AG20443 (cell line): ENCODE data around the gene SYT9.
A peak's percentile ranks its signal among the peaks of the same experiment; 100 is the strongest.

ENCODE experiments used
- DNase-seq: peaks from one replicate; pipeline ENCODE4 v3.0.0; 2012; ENCODE audit warnings: low spot score, mixed read lengths

Gene SYT9

GRCh38 chr11:7427733-7428132, 176.0 kb downstream of the SYT9 start:
- no peak for DNase-seq

- DNase-seq, result no peak
These were observed 176.5 kb downstream of the SYT9 start for GRCh38 chr11:7428196-7428595.

DNA sequence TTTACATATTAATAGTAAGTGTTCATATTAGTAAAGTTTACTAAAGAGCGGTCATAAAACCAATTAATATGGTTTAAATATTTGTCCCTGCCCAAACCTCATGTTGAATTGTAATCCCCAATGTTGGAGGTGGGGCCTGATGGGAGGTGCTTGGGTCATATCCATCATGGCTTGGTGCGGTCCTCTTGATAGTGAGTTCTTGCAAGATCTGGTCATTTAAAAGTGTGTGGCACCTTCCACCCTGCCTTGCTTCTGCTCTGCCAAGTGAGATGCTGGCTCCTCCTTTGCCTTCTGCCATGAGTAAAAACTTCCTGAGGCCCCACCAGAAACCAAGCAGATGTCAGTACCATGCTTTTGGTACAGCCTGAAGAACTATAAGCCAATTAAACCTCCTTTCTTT, 178.8 kb downstream of the SYT9 start:
- no peak for DNase-seq

DNA sequence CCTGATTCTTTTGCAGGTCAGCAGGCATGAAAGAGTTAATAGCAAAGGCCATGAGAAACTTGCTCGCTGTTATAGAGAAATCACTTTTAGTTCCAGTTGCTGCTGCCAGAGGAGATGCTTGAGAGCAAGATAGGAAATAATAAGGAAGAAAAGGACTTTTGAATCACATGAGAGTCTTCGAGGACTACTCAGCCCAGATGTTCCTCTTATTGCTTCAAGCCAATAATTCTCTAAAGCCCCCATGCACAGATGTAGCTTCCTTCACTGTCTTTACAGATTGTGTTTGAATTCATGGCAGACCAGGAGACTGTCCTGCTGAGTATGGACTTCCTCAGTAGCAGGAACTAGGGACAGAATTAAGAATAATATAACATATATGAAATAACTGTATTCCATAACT, 183.5 kb downstream of the SYT9 start:
- DNase-seq, result no peak

- DNase-seq, result no peak
These were observed 184.4 kb downstream of the SYT9 start for GRCh38 chr11:7436146-7436545.

DNA sequence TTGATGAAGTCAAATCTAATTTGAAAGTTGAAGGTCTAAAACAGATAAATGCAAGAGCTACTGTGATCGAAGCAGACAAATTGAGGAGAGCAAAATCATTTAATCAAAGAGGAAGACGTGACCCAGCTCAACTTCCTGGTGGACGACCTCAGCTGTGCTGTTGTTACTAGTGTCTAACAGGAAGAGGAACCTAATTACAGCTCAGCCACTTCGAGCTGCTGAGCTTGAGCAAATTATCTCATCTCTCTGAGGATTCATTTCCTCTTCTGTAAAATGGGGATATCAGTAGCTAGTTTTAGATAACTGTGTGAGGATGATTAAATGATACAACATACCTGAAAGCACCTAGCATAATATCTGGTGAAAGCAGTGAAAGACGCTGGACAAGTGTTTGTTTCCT, 185.0 kb downstream of the SYT9 start:
- no peak for DNase-seq

- DNase-seq, result peak; percentile 86
These were observed 186.0 kb downstream of the SYT9 start for GRCh38 chr11:7437696-7438095.

DNA sequence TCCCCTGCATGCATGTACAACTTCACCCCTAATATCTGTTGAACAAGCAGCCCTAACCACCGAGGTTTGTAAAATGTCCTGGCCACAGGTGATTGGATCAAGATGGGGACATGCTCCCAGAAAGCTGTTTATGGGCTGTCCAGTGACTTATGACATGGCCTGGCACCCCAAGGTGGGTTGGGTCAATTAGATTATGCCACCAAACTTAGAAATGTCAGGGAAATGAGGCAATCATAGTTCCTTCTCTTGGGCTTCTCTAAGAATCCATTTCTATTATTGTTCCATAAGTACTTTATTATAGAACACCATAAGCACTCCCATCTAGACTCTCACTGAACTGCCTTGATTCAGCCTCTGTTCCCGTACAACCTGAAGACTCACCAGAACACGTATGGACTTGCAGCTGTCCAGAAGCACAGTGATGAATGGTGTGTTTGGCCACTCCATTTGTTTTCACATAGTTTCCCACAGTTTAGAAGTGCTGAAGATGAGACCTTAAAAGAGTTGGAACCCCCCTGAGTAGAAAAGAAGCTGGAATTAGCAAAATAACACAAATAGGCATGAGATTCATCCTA, 188.1 kb downstream of the SYT9 start:
- no peak for DNase-seq

- DNase-seq, result peak; percentile 80
These were observed 191.0 kb downstream of the SYT9 start for GRCh38 chr11:7442588-7443215.

DNA sequence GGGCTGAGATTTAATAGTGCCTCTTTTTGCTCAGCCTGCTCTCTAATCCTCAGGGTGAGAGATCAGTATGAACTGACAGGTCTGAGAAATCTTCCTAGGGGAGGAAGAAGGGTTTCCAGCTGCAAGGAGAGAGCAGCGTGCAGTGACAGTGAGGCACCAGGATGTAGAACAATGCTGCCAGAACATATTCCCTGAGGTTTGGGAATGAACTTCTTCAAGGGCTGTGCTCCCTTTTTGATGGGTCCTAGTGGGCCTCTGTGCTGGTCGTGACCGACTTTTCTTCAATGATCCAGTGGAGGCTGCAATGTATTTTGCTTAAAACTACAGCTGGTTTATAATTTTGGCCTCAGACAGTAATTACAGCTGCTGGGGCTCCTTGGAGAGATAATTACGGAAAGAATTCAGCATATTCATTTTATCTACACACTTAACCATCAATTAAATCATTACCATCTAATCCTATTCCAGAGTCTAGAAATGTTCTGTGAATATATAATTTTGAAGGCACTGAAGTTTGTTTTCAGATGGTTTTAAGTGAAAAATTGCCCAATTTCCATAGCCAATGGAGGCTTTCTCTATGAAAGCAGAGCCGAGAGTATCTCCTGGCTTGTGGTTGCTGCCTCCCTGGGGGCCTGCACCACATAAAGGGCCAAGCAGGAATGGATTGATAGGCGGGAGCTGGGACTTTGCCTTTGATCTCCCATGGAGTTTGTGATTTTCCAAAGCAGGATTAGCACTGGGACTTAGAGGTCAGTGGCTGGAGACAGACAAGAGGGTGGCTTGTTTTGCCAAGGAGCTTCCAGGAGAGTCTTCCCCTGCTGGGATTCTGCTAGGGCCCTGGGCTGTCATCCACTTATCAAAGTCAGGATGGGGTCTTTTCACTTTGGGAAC, 192.6 kb downstream of the SYT9 start:
- DNase-seq, result no peak

DNA sequence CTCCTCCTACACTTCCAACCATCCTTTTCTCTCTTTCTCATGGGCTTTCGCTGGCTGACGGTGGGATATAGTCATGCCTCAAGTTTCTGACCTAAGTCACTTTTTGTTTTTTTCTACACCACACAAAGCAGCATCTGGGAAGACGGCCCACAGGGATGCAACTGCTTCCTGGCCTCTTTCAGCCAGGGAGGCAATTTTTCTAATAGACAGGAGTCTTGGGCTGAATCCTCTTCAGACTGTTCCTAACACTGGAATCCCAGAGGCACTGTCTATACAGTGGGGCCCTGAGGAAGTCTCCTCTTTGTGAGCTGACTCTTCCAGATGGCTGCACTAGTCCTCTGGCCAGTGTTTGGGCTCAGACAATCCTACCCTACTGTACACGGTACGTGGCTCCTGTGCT, 193.9 kb downstream of the SYT9 start:
- no peak for DNase-seq

DNA sequence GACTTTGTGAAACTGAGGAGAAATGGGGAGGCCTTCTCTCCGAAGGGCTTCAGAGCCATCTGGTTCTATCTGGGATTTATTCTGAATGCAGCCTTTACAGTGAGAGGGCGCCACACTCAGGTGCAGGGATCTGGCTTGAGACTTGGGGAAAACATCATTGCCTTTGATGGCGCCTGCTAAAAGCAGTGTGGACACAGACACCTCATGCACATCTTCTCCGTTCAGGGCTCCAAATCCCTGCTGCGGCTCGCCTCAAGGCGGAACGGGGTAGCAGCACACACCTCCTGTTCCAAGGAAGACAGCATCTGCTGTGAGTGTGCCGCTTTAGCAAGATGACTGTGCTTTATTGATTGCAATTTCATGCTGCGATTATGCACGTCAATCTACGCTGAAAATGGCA, 196.5 kb downstream of the SYT9 start:
- no peak for DNase-seq

DNA sequence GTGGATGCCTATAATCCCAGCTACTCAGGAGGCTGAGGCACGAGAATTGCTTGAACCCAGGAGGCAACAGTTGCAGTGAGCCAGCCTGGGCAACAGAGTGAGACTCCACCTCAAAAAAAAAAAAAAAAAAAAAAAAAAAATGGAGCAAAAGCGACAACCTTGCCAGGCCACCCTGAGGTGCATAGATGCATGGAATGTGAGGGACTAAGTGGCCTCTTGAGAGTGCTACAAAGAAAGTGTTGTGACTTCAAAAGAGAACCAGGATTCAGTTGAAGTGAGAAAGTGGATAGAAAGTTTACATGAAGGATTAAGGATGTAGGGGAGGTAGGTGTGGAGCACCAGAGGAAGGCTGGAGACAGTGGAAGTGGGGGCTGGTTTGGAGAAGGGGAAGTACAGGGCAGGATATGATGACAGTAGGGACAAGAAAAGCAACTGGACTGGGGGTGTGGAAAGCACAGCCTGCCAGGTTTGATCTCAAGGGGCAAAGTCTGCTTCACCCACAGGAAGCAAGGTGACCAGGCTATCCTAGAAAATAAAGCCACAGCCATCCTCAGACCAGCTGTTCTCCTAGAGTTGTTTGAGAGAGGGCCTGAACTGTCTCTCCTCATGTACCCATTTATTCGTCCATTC, 197.6 kb downstream of the SYT9 start:
- DNase-seq, result no peak

GRCh38 chr11:7449841-7450214, 198.1 kb downstream of the SYT9 start:
- peak; percentile 35 for DNase-seq

GRCh38 chr11:7450836-7451235, 199.1 kb downstream of the SYT9 start:
- DNase-seq, result no peak

GRCh38 chr11:7451520-7451919, 199.8 kb downstream of the SYT9 start:
- peak; percentile 43 for DNase-seq

- DNase-seq, result no peak
These were observed 200.3 kb downstream of the SYT9 start for GRCh38 chr11:7451952-7452494.

- no peak for DNase-seq
These were observed 203.2 kb downstream of the SYT9 start for GRCh38 chr11:7454854-7455253.

DNA sequence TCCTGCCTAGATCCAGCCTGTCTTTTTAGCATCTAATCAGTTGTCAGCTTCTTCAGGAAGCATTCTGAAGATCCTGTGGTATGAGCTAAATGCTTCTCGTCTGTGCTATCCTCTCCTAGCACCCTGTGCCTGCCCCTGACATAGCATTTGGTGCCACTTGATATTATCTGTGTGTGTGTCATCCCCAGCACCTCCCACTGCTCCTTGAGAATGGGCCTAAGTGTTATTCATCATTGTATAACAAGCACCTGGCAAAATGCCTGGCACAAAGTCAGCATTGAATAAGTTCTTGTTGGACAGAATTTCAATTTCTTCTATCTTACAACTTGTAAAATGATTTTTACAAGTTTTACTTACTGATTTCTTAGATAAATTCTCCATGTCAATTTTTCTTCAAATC, 205.5 kb downstream of the SYT9 start:
- peak; percentile 67 for DNase-seq

- no peak for DNase-seq
These were observed 211.0 kb downstream of the SYT9 start for GRCh38 chr11:7462706-7463105.

DNA sequence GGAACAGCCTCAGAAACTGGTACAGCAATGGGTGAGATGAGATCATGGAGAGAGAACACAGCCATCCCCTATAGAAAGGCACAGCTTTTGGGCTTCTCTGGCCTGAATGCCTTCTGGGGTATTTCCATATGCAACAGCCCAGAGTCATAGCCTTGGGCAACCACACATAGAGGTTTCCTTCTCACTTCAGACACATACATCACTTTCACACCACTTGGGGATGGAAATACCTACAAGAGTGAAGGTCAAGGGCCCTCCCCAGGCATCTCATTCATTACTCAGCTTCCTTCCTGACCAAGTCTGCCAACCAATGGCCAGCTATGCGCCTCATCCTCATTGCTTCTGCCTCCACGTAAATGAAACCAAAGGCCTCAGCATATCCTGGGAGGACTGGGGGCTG, 215.9 kb downstream of the SYT9 start:
- DNase-seq, result no peak

DNA sequence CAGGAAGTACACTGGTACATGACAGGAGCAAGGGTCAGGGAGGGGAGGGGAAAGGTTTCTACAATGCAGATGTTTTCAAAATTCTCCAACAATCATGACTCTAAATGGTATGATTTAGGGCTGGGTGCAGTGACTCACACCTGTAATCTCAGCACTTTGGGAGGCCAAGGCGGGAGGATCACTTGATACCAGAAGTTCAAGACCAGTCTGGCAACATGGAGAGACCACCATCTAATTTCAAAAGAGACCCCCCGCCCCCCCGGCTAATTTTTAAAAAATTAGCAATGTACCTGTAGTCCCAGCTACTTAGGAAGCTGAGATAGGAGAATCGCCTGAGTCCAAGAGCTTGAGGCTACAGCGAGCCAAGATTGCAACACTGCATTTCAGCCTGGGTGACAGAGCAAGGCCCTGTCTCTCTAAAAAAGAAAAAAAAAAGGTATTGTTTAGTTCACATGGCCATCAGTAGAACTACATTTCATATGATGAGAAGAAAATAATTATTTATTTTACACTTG, 217.7 kb downstream of the SYT9 start:
- DNase-seq, result no peak
